ENCODE data around the gene LDLRAD4.

GRCh38 chr18:13565228-13565627 is 346.7 kb downstream of the LDLRAD4 start:
- TF ChIP-seq CTCF (IDR thresholded peaks at IDR 0.05) (no peak), POLR2A (IDR thresholded peaks at IDR 0.05; ENCODE audit: low read depth) (no peak), POLR2AphosphoS5 (IDR thresholded peaks at IDR 0.05) (peak in 1 of 2 donors; percentile 9)
